Lung (tissue), 12 donors: Measurements from ENCODE around the gene NCOR1. TPM values are rescaled to one million over a fixed set of nuclear protein-coding genes. Genes with fewer than 3 reads are reported as not detected.

Experiments used
- ATAC-seq: fragments of 200-7000 bp; cut with Tn5 transposase; one replicate; pipeline ENCODE4 v1.9.1; 2020; ENCODE audit warnings: moderate number of reproducible peaks; ENCODE audit not compliant: insufficient read depth, low FRiP score
- DNase-seq, 3 donors: peaks; one replicate each; pipeline ENCODE4 v3.0.0-alpha.2; 2013 to 2017
- H3K27ac ChIP-seq, 2 donors: one replicate each; pipeline ENCODE4 v1.5.1; 2013; ENCODE audit warnings: mild to moderate bottlenecking in 2 of 2, moderate library complexity in 2 of 2, control low read depth in 1 of 2, inconsistent platforms in 1 of 2, low read depth in 1 of 2, low read length in 1 of 2
- H3K27me3 ChIP-seq, 3 donors: one replicate each; pipeline ENCODE4 v1.5.1; 2013; ENCODE audit warnings: low read length in 2 of 3; ENCODE audit not compliant: control insufficient read depth in 3 of 3, insufficient read depth in 3 of 3
- H3K36me3 ChIP-seq, 4 donors: one replicate each; pipeline ENCODE4 v1.5.1; 2013; ENCODE audit warnings: low read length in 4 of 4, mild to moderate bottlenecking in 1 of 4, moderate library complexity in 1 of 4; ENCODE audit not compliant: control insufficient read depth in 4 of 4, insufficient read depth in 4 of 4
- H3K4me1 ChIP-seq, 5 donors: one replicate each; pipeline ENCODE4 v1.5.1; 2013; ENCODE audit warnings: low read length in 5 of 5, mild to moderate bottlenecking in 2 of 5, moderate library complexity in 1 of 5; ENCODE audit not compliant: control insufficient read depth in 5 of 5, insufficient read depth in 5 of 5
- H3K4me3 ChIP-seq: one replicate; pipeline ENCODE4 v1.5.1; 2013; ENCODE audit warnings: mild to moderate bottlenecking, control low read depth, moderate library complexity
- H3K9ac ChIP-seq, 2 donors: one replicate each; pipeline ENCODE4 v1.5.1; 2013; ENCODE audit warnings: low read length in 2 of 2, control low read depth in 1 of 2; ENCODE audit not compliant: insufficient read depth in 1 of 2
- H3K9me3 ChIP-seq, 4 donors: one replicate each; pipeline ENCODE4 v1.5.1; 2013; ENCODE audit warnings: low read length in 3 of 4, mild to moderate bottlenecking in 1 of 4, moderate library complexity in 1 of 4; ENCODE audit not compliant: control insufficient read depth in 4 of 4, insufficient read depth in 3 of 4
- WGBS, 2 donors: extraction: QIAGEN DNeasy Blood & Tissue Kit; methylation state at CpG; one replicate each; pipeline ENCODE4 v1.1.7; 2013; 5-methylcytosine and 5-hydroxymethylcytosine counted together
- polyA plus RNA-seq, 2 donors: library from polyadenylated mRNA; stranded (reverse); fragments of 200-250 nt; gene quantifications; one replicate each; pipeline ENCODE4 v1.2.1, GENCODE V29; 2013
- total RNA-seq, 2 donors: library from RNA; depleted of rRNA in 1 of 2; stranded (reverse); fragments of >200 nt in 1 of 2; gene quantifications; one replicate each; pipeline ENCODE4 v1.2.1, GENCODE V29; 2014 to 2021
- TF ChIP-seq, protein P1 (sequence below): IDR thresholded peaks from 2 replicates; pipeline ENCODE4 v1.5.1; 2012; ENCODE audit warnings: mild to moderate bottlenecking; ENCODE audit errors: control extremely low read depth, extremely low read depth
- donor health status: control.
- donor health status: control.
- donor health status: Bipolar disorder and iron deficiency.
- donor health status: healthy.
- donor health status: DM: yes; HTN: yes; CAD: no.

NCOR1 gene
- total and polyA plus RNA-seq, 4 donors, result 31.9 to 201 (median 80.3) TPM

DNA sequence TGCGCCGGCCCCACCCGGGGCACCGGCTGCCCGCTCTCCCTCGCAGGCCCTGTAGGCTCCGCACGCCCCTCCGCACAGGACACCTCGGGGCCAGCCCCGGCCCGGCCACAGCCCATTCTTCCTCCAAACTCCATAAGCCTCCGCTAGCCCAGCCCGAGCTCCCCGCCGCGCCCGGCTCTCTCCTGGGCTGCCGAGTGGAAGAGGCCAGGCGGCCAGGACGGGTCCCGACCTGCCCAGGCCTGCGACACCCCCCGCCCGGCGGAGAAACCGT lies 397 bp downstream of the NCOR1 start:
- H3K27ac ChIP-seq, result peak overlapping the region; percentile 97 to 100
- DNase-seq, result peak in 1 of 3 donors; percentile 64
- H3K4me3 ChIP-seq, result peak overlapping the region; percentile 84
- peaks cover 3 to 26% (median 5%) of the 10 kb centered on the region in 5 donors for H3K4me1 ChIP-seq
- 0% methylated on average over 26 to 27 of the region's 27 CpGs for WGBS, 2 donors
- no peaks in the 10 kb centered on the region for H3K36me3 ChIP-seq
- peak overlapping the region; percentile 61 to 72 for H3K9ac ChIP-seq
- ATAC-seq, result peak; percentile 55
- no peaks in the 10 kb centered on the region for H3K9me3 ChIP-seq
- TF ChIP-seq, protein P1, sequence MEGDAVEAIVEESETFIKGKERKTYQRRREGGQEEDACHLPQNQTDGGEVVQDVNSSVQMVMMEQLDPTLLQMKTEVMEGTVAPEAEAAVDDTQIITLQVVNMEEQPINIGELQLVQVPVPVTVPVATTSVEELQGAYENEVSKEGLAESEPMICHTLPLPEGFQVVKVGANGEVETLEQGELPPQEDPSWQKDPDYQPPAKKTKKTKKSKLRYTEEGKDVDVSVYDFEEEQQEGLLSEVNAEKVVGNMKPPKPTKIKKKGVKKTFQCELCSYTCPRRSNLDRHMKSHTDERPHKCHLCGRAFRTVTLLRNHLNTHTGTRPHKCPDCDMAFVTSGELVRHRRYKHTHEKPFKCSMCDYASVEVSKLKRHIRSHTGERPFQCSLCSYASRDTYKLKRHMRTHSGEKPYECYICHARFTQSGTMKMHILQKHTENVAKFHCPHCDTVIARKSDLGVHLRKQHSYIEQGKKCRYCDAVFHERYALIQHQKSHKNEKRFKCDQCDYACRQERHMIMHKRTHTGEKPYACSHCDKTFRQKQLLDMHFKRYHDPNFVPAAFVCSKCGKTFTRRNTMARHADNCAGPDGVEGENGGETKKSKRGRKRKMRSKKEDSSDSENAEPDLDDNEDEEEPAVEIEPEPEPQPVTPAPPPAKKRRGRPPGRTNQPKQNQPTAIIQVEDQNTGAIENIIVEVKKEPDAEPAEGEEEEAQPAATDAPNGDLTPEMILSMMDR, result no peak
- H3K27me3 ChIP-seq, result no peaks in the 10 kb centered on the region

DNA sequence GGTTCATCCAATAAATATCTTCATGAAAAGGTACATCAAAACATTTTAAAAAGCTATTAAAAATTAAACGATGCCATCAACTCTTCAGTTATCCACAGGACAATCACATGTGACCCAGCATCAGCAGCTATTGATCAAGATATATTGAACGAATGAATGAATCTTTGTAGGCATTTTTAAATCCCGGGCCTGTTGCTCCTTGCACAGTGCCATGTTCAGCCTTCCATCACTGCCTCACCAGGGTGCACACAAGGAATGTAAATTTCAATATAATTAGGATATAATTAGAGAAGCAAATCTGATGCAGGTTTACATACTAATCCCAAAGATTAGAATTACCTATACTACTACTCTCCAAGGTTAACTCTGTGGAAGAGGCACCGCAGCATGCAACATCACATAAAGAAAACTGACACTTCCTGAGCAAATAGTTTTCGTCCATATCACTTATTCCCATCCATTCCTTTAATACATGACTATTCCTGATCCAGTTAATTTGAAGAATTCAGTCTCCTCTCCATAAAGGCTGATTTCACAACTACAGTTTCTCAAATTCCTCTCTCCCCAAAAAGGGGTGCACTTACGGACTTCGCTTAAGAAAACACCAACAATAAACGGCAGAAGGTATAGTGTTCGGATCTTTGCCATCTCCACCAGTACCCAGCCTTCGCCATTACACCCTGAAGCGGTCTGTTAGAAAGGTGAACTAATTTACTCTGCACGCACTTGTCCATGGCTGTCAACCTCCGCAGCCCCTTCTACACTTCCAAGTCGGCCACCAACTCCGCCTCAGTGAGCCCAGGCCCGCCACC lies 938 bp downstream of the NCOR1 start:
- ATAC-seq, result no peak
- peaks cover 3 to 26% (median 5%) of the 10 kb centered on the region in 5 donors for H3K4me1 ChIP-seq
- H3K4me3 ChIP-seq, result peak overlapping the region; percentile 84
- H3K27ac ChIP-seq, result peak overlapping the region; percentile 97 to 100
- peak overlapping the region; percentile 61 to 72 for H3K9ac ChIP-seq
- no peaks in the 10 kb centered on the region for H3K9me3 ChIP-seq
- WGBS, 2 donors, result 4 to 9% methylated on average over 16 of the region's 16 CpGs
- no peaks in the 10 kb centered on the region for H3K36me3 ChIP-seq
- no peaks in the 10 kb centered on the region for H3K27me3 ChIP-seq
- peak in 2 of 3 donors; percentile 37 to 42 for DNase-seq
- TF ChIP-seq, protein P1, result no peak

DNA sequence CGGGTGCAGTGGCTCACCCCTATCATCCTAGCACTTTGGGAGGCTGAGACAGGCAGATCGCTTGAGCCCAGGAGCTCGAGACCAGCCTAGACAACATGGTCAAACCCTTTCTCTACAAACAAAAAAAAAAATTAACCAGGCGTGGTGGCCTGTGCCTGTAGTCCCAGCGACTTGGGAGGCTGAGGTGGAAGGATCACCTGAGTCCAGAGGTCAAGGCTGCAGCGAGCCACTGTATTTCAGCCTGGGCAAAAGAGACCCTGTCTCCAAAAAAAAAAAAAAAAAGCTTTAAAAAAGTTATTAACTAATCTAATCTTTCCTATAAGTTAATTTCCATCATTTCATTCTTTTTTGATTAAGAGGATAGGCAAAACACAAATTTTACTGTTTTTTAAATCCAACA lies 2.5 kb downstream of the NCOR1 start:
- H3K27ac ChIP-seq, result no peak overlapping the region
- H3K9me3 ChIP-seq, result no peaks in the 10 kb centered on the region
- TF ChIP-seq, protein P1, result no peak
- H3K27me3 ChIP-seq, result no peaks in the 10 kb centered on the region
- DNase-seq, result no peak
- no peaks in the 10 kb centered on the region for H3K36me3 ChIP-seq
- peaks cover 3 to 20% (median 5%) of the 10 kb centered on the region in 5 donors for H3K4me1 ChIP-seq
- 93% methylated on average over 6 of the region's 6 CpGs for WGBS, 2 donors
- ATAC-seq, result no peak
- no peak overlapping the region for H3K9ac ChIP-seq
- no peak overlapping the region for H3K4me3 ChIP-seq
